Cortex of kidney (tissue), 1 donor: ENCODE results near the gene GJB5.

Source experiments
- DNase-seq: peaks from one replicate; lab custom pipeline; 2025; lab: John Stamatoyannopoulos, UW

GJB5 gene

GRCh38 chr1:34776911-34777310 lies 22.1 kb downstream of the GJB5 start:
- DNase-seq = no peak

DNA sequence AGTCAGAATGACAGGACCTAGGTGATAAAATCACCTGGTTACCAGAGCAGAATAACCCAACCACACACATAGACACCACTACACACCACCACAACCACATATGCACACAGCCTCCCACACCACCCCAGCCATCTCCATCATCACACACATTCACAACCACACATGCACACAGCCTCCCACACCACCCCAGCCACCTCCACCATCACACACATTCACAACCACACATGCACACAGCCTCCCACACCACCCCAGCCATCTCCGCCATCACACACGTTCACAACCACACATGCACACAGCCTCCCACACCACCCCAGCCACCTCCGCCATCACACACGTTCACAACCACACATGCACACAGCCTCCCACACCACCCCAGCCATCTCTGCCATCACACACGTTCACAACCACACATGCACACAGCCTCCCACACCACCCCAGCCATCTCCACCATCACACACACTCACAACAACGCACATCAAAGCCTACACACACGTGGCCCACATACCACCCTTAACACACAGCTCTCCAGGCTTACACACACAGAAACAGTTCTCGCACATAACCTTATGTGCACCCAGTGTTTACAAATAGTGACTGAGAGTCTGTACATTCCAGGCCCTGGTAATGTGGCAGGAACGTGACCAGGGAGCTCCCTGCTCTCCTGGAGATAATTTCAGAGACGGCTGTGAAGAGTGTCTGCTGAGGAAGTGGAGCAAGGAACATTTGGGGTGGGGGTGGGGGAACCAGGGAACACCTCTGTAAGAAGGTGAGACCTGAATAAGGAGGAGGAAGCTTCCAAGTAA lies 22.9 kb downstream of the GJB5 start:
- no peak for DNase-seq

GRCh38 chr1:34778381-34778780 lies 23.5 kb downstream of the GJB5 start:
- no peak for DNase-seq

DNA sequence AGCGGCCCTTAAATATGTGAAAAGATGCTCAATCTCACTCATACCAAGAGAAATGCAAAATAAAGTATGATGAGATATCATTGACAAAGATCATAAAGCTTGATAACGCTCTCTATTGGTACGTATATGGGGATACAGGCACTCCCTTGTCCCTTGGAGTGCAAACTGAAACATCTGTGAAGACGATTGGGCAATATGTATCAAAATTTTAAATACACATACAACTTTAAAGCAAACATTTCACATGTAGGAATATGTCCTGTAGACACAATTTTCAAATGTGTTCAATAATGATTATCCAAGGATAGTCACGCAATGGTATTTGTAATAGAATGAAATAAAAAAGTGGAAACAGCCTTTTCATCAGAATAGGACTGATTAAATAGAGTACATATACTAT lies 24.2 kb downstream of the GJB5 start:
- DNase-seq = no peak

GRCh38 chr1:34779526-34779925 lies 24.7 kb downstream of the GJB5 start:
- DNase-seq = no peak

DNA sequence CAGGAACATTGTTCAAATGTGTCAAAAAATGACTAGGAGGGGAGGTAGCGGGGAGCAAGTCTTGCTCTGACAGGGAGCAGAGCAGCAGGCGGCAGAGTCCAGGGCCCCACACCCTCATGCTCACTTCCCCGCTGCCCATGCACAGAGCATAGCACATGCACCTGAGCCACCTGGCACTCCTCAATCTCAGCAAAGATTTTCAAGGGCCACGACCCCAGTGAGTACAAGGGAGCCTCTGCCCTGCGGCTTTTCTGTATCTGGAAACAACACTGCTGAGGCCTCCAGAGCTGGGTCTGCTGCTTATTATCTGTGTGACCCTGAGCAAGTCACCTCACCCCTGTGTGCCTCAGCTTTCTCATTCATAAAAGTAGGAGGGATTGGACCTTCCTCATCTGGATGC lies 25.1 kb downstream of the GJB5 start:
- DNase-seq = no peak

DNA sequence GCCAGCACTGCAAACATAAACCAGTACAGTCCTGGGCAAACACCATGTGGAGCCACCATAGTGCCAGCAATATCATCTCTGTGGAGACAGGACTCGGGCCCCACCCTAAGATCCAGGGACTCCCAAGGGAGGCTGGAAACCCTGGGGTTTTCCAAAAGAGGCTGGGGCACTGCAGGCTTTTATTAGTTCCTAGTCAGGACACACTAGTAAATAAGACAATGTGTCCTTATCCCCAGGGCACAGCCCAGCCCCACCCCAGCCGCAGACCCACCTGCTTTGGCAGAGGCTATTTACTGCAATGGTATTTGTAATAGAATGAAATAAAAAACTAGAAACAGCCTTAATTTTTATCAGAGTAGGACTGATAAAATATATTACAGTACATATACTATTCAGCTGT lies 25.7 kb downstream of the GJB5 start:
- no peak for DNase-seq

DNA sequence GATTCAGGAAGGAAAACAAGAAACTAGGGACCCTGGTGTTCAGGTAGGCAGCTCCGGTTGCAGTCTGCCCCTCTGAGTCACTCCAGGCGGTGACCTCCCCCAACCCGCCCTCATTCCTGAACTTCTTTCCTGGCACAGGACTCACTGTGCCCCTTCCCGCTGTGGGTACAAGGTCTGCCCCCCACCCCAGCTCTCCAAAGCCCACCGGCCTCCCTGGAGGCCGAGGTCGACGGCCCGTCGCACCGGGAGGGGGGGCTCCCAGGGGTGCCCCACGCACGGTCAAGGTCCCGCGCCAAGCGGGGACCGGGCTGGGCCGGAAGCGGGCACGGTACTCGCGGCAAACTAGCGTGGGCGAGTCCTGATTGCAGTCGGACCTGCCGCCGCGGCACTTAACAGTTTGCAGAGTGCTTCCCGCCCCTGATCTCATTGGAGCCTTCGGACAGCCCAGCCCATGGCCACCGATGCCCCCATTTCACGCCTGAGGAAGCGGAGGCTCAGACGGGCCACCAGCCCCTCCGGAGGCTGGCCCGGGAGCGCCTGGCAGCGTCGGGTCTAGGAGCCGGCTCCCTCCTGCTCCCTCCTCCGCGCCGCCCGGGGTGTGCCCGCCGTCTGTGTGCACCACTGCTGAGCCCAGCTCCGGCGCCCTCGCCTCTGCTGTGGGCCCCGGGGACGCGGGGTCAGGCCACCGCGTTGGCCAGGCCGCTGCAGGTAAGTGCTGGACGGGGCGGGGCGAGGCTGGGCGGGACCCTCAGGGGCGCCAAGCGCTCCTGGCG lies 26.4 kb downstream of the GJB5 start, which contains the start of gene GJB3:
Gene GJB3 (plus strand): TSS at position 144 of the 773 bp plus-strand sequence. CDS start 3,549 bp downstream, outside the sequence.
- DNase-seq = no peak

GRCh38 chr1:34781844-34782391 lies 27.1 kb downstream of the GJB5 start:
- no peak for DNase-seq

GRCh38 chr1:34784751-34785221 lies 29.9 kb downstream of the GJB5 start:
- DNase-seq = no peak

DNA sequence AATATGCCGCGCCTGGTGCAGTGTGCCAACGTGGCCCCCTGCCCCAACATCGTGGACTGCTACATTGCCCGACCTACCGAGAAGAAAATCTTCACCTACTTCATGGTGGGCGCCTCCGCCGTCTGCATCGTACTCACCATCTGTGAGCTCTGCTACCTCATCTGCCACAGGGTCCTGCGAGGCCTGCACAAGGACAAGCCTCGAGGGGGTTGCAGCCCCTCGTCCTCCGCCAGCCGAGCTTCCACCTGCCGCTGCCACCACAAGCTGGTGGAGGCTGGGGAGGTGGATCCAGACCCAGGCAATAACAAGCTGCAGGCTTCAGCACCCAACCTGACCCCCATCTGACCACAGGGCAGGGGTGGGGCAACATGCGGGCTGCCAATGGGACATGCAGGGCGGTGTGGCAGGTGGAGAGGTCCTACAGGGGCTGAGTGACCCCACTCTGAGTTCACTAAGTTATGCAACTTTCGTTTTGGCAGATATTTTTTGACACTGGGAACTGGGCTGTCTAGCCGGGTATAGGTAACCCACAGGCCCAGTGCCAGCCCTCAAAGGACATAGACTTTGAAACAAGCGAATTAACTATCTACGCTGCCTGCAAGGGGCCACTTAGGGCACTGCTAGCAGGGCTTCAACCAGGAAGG lies 30.5 kb downstream of the GJB5 start:
- DNase-seq = no peak

- no peak for DNase-seq
Observed at GRCh38 chr1:34785875-34786470, 31.1 kb downstream of the GJB5 start.

GRCh38 chr1:34786521-34787325 lies 31.9 kb downstream of the GJB5 start:
- no peak for DNase-seq

DNA sequence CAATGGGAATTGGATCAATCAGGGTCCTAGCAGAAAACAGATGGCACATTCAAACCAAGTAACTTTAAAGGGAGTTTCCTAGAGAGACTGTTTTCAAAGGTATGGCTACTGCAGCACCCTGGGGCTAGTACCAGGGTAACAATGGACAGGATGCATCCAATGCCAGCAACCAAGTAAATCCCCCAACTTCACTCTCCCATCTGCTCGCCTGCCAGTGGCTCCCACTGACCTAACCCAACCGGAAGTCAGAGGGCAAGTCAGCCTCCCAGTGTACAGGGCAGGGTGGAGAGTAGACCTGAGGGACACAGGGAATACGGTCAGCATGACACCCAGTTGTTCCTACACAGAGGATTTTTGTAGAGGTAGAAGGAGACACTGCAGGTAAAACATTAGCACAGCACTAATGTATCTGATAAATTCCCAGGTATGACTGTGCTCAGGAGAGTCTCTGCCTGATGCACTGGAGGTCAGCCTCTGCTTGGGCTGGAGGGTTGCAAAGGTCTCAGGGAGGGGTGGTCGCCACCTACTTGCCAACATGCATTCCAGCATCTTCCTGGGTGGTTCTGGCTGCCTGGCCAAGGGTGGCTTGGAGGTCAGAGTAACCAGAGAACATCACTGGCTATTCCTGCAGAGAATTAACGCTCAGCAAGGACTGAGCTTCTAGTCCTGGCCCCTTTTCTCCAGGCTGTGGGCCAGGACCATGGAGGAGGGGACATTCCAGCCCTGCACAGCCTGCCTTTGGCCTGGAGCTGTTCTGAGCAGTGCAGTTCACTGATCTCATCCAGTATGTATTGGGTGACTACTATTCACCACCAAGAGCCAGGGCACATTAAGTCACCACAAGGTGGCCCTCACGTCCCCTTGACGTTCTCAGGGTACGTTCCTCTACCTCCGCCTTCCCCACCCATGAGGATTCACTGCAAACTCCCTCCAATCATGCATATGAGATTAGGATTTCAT lies 32.9 kb downstream of the GJB5 start:
- DNase-seq = no peak

DNA sequence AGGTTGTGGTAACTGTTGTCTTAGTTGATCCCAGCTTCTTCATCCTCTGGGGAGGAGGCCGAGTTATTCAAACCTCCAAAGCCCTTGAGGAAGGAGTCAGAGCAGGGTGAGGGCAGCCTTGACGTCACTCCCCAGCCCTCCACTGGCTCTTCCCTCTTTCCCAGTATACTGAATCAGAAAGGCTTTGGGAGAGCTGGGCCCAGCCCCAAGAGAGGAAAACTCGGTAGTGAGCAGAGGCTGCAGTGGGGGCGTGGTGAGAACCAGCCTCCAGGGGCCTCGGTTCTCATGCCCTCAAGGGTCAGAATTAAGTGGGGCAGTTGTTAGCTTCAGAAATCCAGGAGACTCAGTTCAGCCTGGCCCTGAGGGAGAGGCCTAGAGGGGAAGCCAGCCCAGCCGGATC lies 36.1 kb downstream of the GJB5 start:
- DNase-seq = no peak

DNA sequence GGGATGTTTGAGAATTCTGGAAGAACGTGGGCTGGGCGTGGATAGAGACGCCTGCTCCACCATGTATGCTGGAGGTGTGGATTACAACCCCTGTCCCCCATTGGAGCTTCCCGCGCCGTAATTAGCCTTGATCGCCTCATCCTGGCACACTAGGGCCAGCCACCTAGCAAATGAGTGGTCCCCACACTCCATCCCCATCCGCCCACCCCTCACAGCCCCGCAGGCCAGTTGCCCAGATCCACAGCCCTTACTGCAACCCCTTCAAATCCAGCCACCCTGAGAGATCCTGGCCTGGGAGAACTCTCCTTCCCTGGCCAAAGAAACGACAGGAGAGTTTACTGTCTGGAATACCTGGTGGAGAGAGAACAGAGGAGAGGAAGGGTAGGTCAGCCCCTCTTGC lies 37.6 kb downstream of the GJB5 start:
- DNase-seq = no peak

GRCh38 chr1:34792868-34793727 lies 38.3 kb downstream of the GJB5 start, which contains the start of gene GJA4:
GJA4 (plus strand) TSS chr1:34792999; CDS start chr1:34794214, 1,215 bp downstream.
- no peak for DNase-seq

DNA sequence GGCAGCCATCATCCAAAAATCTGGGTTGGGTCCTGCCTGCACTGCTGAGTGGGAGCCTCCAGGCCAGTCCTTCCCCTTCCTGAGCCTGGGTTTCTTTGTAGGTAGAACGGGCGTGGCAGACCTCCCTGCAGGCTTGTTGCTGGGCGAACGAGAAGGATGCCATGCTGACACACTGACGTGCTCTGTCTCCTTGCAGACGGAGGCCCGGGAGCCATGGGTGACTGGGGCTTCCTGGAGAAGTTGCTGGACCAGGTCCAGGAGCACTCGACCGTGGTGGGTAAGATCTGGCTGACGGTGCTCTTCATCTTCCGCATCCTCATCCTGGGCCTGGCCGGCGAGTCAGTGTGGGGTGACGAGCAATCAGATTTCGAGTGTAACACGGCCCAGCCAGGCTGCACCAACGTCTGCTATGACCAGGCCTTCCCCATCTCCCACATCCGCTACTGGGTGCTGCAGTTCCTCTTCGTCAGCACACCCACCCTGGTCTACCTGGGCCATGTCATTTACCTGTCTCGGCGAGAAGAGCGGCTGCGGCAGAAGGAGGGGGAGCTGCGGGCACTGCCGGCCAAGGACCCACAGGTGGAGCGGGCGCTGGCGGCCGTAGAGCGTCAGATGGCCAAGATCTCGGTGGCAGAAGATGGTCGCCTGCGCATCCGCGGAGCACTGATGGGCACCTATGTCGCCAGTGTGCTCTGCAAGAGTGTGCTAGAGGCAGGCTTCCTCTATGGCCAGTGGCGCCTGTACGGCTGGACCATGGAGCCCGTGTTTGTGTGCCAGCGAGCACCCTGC lies 39.3 kb downstream of the GJB5 start:
- no peak for DNase-seq
